Ishikawa (cell line): ENCODE results near the gene MEI4.

Source experiments
- CEBPB ChIP-seq: IDR thresholded peaks from 2 replicates; pipeline ENCODE4 v1.6.1; 2012
- CREB1 ChIP-seq: IDR thresholded peaks from 2 replicates; pipeline ENCODE4 v1.6.1; 2012; ENCODE audit warnings: low read depth
- EGR1 ChIP-seq: IDR thresholded peaks from 2 replicates; pipeline ENCODE4 v1.6.1; 2012
- EP300 ChIP-seq: IDR thresholded peaks from 2 replicates; pipeline ENCODE4 v1.6.1; 2012; ENCODE audit warnings: borderline replicate concordance
- RAD21 ChIP-seq: IDR thresholded peaks from 2 replicates; pipeline ENCODE4 v1.6.1; 2012; ENCODE audit warnings: low read depth
- TAF1 ChIP-seq: IDR thresholded peaks from 2 replicates; pipeline ENCODE4 v1.6.1; 2012; ENCODE audit warnings: low read depth, mild to moderate bottlenecking
- TCF12 ChIP-seq: IDR thresholded peaks from 2 replicates; pipeline ENCODE4 v1.6.1; 2012; ENCODE audit warnings: low read depth
- TEAD4 ChIP-seq: IDR thresholded peaks from 2 replicates; pipeline ENCODE4 v1.6.1; 2012
- YY1 ChIP-seq: IDR thresholded peaks from 2 replicates; pipeline ENCODE4 v1.6.1; 2012; ENCODE audit warnings: low read depth
- TF ChIP-seq, protein P1 (sequence below): IDR thresholded peaks from 2 replicates; pipeline ENCODE4 v1.6.1; 2012; ENCODE audit warnings: low read depth, mild to moderate bottlenecking
- TF ChIP-seq, protein P2 (sequence below): IDR thresholded peaks from 2 replicates; pipeline ENCODE4 v1.6.1; 2012
- TF ChIP-seq, protein P3 (sequence below): IDR thresholded peaks from 2 replicates; pipeline ENCODE4 v1.6.1; 2012

DNA sequence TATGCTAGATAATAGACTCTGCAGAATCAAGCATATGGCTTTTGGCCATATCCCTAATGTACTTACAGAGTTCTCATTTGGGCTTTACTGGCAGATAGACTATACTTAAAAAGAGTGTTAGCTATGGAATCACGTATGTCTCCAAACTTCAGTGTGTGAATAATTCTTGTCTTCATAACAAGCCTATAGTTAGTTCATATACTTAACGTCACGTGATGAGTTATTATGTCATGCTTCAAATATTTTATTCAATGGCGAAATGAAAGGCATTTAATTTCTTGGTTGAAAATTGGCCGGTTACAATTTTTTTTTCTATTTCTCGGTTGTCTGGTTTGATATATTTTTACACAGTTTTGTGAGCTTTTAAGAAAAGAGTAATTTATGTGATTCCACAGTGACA is 62.7 kb downstream of the MEI4 start:
- TF ChIP-seq, protein P1, sequence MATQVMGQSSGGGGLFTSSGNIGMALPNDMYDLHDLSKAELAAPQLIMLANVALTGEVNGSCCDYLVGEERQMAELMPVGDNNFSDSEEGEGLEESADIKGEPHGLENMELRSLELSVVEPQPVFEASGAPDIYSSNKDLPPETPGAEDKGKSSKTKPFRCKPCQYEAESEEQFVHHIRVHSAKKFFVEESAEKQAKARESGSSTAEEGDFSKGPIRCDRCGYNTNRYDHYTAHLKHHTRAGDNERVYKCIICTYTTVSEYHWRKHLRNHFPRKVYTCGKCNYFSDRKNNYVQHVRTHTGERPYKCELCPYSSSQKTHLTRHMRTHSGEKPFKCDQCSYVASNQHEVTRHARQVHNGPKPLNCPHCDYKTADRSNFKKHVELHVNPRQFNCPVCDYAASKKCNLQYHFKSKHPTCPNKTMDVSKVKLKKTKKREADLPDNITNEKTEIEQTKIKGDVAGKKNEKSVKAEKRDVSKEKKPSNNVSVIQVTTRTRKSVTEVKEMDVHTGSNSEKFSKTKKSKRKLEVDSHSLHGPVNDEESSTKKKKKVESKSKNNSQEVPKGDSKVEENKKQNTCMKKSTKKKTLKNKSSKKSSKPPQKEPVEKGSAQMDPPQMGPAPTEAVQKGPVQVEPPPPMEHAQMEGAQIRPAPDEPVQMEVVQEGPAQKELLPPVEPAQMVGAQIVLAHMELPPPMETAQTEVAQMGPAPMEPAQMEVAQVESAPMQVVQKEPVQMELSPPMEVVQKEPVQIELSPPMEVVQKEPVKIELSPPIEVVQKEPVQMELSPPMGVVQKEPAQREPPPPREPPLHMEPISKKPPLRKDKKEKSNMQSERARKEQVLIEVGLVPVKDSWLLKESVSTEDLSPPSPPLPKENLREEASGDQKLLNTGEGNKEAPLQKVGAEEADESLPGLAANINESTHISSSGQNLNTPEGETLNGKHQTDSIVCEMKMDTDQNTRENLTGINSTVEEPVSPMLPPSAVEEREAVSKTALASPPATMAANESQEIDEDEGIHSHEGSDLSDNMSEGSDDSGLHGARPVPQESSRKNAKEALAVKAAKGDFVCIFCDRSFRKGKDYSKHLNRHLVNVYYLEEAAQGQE, result no peak
- TF ChIP-seq, protein P2, sequence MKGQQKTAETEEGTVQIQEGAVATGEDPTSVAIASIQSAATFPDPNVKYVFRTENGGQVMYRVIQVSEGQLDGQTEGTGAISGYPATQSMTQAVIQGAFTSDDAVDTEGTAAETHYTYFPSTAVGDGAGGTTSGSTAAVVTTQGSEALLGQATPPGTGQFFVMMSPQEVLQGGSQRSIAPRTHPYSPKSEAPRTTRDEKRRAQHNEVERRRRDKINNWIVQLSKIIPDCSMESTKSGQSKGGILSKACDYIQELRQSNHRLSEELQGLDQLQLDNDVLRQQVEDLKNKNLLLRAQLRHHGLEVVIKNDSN, result no peak
- no peak for TF ChIP-seq TEAD4
- no peak for TF ChIP-seq TAF1
- no peak for TF ChIP-seq EP300
- no peak for TF ChIP-seq YY1
- TF ChIP-seq CREB1, result no peak
- TF ChIP-seq RAD21, result no peak
- no peak for TF ChIP-seq CEBPB
- TF ChIP-seq TCF12, result no peak
- TF ChIP-seq, protein P3, sequence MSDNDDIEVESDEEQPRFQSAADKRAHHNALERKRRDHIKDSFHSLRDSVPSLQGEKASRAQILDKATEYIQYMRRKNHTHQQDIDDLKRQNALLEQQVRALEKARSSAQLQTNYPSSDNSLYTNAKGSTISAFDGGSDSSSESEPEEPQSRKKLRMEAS, result no peak
- TF ChIP-seq EGR1, result no peak
